GM19397 (cell line): Measurements from ENCODE around the gene NBPF11.
"Not testable (repeated sequence)": the region's sequence is repeated elsewhere in the genome, so short reads cannot be mapped to it uniquely, and the experiment has no call there.

Source experiments
- ATAC-seq: cut with Tn5 transposase; IDR thresholded peaks from one replicate; pipeline ENCODE4 v1.9.1; 2021; ENCODE audit warnings: mild to moderate bottlenecking, moderate library complexity; ENCODE audit not compliant: unreplicated experiment

NBPF11 gene

DNA sequence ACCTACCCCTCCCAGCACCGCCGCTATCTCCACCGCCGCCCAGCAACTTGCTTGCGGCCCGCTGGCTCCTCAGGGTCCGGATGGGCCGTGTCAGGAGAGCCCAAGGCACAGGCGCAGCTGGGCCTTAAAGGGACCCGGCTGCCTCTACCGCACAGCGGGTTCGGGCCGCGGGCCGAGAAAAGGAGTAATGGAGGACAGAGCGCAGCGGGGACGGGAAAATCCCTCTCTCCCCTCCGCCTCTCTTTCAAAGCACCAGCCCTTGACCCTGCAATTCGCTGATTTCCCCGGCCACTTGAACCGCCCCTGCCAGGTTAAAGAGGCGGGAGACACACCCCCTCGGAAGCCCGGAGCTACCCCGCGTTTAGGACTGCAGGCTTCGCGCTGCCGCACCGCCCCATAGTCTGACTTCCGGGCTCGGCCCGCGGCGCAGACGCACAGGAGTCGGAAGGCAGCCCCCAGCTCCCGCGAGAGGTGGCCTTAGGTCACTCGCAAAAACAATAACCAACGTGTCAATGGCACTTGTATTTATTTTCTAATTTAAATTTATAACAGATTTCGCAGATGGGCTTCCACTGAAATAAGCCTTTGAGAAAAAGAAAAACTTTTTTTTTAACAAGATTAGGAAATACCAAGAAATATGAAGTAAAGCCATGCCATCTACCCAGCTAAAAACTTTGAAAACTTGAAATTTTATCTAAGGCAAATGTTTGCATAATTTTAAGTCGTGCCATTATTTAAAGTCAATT, at the start of gene NBPF11:
TSS of gene NBPF11 (minus strand) at position 371 of the 746 bp plus-strand sequence. CDS start 25,278 bp downstream, outside the sequence.
- peak; percentile 85 for ATAC-seq

DNA sequence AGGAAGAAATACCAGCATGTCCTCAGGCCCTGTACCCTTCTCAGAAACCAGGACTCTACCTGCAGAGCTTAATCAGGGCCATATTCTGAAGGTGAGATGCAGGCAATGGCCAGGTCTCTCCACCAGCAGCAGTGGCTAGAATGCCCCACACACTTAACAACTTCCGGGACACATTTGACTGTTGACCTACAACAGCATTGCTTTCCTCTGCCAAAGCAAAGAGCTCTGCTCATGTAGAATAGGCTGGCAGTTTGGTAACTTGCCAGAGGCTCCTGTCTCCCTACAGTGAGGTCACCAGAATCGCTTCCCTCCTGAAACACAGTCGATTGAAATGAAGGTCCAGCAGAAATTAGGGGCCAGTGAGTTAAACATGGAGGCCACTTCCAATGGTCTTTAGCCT, 45.3 kb upstream of the NBPF11 start:
- not testable (repeated sequence) for ATAC-seq

DNA sequence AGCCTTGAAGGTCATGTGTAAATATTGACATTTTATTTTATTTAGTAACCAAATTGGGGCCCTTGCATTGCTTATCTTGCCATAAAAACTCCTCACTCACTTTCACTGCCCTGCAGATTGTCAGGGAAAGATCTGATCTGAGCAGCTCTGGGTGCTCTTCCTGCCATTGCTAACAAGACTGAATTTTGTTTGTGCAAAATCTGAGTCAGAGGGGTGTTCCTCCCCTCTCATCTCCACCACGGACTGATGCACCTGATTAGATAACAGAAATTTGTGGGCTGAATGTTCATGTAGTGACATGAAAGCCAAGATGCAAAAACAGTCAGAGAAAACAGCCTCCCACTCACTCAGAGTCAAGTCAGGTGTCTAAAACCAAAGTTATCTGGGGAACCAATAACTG, 44.9 kb upstream of the NBPF11 start:
- ATAC-seq, result not testable (repeated sequence)

- ATAC-seq, result not testable (repeated sequence)
Measured at GRCh38 chr1:148195115-148195514, 43.0 kb upstream of the NBPF11 start.

DNA sequence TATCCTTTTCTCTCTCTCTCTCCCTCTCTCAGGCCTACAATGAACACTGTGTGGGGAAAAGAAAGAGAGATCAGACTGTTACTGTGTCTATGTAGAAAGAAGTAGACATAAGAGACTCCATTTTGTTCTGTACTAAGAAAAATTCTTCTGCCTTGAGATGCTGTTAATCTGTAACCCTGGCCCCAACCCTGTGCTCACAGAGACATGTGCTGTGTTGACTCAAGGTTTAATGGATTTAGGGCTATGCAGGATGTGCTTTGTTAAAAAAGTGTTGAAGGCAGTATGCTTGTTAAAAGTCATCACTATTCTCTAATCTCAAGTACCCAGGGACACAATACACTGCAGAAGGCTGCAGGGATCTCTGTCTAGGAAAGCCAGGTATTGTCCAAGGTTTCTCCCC, 36.7 kb upstream of the NBPF11 start:
- ATAC-seq, result not testable (repeated sequence)

DNA sequence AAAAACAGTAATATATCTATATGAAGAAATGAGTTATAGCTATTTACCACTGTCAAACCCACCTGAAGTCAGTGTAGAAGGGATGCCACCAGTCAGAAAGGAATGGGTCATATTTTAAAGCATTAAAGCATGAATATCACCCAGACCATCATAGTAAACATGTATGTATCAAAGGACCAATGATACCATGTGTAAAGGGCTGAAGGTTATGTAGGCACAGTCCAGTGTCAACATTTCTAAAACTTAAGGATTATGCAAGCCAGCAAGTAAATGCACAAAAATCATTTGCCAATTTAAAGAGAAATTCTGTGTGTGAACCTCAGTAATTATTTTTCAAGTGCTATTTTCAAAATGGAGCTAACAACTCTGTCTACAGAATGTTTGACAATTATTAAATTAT, 26.6 kb upstream of the NBPF11 start:
- ATAC-seq, result not testable (repeated sequence)

- not testable (repeated sequence) for ATAC-seq
Measured at GRCh38 chr1:148175414-148175813, 23.3 kb upstream of the NBPF11 start.

GRCh38 chr1:148171995-148172394, 19.9 kb upstream of the NBPF11 start:
- not testable (repeated sequence) for ATAC-seq

- no peak for ATAC-seq
Measured at GRCh38 chr1:148166558-148167492, 14.7 kb upstream of the NBPF11 start.

DNA sequence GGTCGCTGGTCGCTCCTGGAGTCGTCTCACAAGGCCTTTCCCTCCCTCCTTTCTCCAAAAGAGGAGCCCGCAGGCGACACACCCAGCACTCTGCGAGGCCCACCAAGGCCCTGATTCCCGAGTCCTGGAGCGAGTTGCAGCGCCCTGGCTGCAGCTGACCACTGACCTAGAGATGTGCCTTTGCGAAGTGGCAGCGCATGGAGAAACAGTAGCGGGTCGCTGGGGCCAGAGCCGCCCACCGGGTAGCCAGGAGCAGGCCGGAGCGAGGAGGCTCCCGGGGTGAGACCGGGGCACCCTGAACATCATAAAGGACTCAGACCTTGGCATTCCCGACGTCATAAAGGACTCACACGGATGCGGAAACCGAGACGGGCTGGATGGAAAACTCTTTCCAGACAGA, 10.3 kb upstream of the NBPF11 start:
- ATAC-seq, result no peak

DNA sequence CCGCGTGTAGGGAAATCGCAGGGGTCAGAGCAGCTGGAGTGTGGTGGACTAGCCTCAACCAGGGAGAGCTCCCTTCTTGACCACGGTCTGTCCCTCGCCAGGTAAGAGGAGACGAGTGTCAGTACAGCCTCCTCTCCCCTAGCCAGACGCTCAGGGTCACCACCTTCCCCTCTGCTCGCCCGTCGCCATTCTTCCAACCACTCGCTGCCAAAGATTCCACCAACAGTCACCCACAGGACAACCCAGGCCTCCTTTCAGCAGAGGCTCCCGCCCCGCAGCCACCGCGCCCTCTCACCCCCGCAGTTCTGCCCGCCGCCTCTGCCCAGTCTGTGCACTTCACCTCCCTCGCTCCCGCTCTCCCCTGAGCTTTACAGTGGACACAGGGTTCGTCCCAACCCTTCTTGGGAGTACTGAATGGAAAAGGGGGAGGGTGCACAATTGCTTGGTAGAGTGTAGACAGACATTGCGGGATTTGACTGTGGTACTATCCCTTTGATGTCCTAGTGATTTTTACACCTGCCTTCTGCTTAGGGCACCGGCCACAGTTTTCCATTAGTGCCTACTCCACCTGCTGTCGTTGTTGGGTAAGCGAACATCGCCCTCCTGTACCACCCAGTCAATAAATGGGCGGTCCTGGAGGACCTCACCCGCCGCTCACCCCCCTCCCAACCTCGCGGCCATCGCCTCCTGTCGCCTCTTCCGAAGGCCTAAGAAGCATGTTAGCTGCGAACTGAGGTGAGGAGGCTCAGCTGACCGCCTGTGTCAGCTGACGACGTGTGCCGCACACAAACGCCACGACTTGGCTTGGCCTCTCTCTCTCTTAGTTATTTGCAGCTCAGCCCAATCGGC, 9.2 kb upstream of the NBPF11 start:
- ATAC-seq, result no peak

- no peak for ATAC-seq
Measured at GRCh38 chr1:148160343-148161052, 8.4 kb upstream of the NBPF11 start.

DNA sequence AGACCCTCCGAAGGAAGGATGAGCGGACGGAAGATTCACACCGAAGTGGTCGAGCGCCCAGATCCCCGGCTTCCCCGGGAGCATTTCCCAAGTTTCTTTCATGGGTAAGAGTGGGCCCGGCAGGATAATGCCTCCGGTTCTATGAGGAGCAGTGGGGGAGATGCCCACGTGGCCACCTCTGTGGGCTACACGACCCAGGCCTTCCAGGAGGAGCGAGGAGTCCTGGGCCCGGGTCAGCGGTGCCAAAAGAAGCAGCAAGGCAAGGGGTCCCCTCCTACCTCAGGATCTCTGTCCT, 7.9 kb upstream of the NBPF11 start:
- no peak for ATAC-seq

- ATAC-seq, result no peak
Measured at GRCh38 chr1:148158341-148159003, 6.4 kb upstream of the NBPF11 start.

DNA sequence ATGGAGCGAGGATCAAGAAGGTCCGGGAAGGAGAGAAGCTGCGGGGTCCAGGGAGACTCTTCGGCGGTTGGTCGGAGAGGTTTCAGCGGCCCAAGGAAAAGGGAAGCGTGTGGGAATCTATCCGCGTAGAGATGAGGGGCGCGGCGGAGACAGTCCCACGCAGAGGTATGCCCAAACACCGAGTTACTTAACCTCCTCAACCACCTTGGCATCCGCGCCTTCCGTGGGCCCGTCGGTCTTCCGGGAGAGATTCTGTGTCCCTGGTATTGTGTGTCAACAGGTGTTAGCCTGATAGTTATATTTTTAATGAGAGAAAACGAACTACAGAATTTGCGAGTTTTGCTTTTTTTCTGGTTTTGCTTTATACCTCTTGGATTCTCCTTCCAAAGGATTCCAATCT, 5.7 kb upstream of the NBPF11 start:
- not testable (repeated sequence) for ATAC-seq

GRCh38 chr1:148155494-148156275, 3.6 kb upstream of the NBPF11 start:
- not testable (repeated sequence) for ATAC-seq

- not testable (repeated sequence) for ATAC-seq
Measured at GRCh38 chr1:148152795-148153194, 714 bp upstream of the NBPF11 start.

DNA sequence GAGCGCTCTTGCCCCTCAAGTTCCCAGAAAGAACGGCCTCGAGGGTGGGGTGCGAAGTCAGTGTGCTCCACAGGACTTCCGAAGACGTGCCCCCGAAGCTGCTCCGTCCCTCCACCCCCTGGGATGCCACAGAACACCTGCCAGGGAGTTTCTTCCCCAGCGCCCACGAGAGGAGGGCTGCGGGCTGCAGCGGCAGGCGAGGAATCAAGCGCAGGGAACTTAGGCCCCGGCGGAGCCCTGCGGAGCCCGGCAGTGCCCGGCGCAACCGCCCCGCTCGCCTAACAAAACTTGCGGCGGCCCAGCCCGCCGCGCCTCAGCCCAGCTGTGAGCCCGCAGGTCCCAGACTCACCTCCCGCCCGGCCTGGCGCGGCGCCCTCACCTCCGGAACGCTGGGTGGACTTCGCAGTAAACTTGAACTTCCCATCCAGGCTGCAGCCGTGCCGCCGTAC, 686 bp downstream of the NBPF11 start:
- peak; percentile 22 for ATAC-seq

- ATAC-seq, result not testable (repeated sequence)
Measured at GRCh38 chr1:148150945-148151344, 1.1 kb downstream of the NBPF11 start.
